ENCODE measurements around the gene AKT1S1.

DNA sequence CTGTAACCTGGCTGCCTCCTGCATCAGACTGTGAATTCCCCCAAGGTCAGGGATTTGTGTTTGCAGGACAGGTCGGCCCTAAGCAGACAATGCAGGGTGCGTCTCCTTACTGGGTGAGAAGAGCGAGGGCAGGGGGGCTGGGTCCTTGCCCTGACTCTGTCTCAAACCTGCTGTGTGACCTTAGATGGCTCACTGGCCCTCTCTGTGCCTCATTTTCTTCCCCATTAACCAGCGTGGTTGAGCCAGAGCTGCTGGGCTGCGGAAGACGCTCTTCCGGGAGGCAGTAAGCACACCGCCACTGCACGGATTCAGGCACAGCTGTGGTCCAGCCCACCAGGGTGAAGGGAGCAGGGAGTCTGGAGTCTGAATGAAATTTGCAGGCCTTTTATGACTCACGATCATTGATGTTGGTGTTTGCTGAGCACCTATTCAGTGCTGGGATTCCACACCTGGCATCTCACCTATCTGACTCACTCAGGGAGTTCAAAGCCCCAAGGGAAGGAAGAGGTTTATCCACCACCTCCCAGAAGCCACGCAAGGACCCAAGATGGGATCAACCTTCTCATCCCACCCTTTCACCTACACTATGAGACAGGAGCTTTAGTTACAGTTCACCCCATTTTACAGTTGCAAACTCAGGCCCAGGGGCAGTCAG is 2.5 kb downstream of the AKT1S1 start:
- TF ChIP-seq, protein P1, sequence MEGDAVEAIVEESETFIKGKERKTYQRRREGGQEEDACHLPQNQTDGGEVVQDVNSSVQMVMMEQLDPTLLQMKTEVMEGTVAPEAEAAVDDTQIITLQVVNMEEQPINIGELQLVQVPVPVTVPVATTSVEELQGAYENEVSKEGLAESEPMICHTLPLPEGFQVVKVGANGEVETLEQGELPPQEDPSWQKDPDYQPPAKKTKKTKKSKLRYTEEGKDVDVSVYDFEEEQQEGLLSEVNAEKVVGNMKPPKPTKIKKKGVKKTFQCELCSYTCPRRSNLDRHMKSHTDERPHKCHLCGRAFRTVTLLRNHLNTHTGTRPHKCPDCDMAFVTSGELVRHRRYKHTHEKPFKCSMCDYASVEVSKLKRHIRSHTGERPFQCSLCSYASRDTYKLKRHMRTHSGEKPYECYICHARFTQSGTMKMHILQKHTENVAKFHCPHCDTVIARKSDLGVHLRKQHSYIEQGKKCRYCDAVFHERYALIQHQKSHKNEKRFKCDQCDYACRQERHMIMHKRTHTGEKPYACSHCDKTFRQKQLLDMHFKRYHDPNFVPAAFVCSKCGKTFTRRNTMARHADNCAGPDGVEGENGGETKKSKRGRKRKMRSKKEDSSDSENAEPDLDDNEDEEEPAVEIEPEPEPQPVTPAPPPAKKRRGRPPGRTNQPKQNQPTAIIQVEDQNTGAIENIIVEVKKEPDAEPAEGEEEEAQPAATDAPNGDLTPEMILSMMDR (IDR thresholded peaks at IDR 0.05), result no peak
- TF ChIP-seq POLR2A (IDR thresholded peaks at IDR 0.05), result no peak
